EL (cell line): ENCODE measurements around the gene ZG16.
A peak's percentile ranks its signal among the peaks of the same experiment; 100 is the strongest.
"Not testable (repeated sequence)": the region's sequence is repeated elsewhere in the genome, so short reads cannot be mapped to it uniquely, and the experiment has no call there.

Source experiments
- DNase-seq: peaks from one replicate; pipeline ENCODE4 v3.0.0-alpha.2; 2016

ZG16 gene

GRCh38 chr16:29790183-29790948 is 12.3 kb downstream of the ZG16 start, which contains the start of gene KIF22:
TSS of gene KIF22 (plus strand) at chr16:29790751. CDS start at chr16:29790760, 9 bp downstream.
- DNase-seq: peak; percentile 98

GRCh38 chr16:29790949-29791844 is 13.1 kb downstream of the ZG16 start:
- DNase-seq: no peak

- no peak for DNase-seq
These were observed 14.1 kb downstream of the ZG16 start for GRCh38 chr16:29791845-29792807.

GRCh38 chr16:29793153-29793552 is 15.1 kb downstream of the ZG16 start:
- not testable (repeated sequence) for DNase-seq

- no peak for DNase-seq
These were observed 16.2 kb downstream of the ZG16 start for GRCh38 chr16:29794231-29794710.

- DNase-seq: no peak
These were observed 24.4 kb downstream of the ZG16 start for GRCh38 chr16:29802416-29802935.

- DNase-seq: no peak
These were observed 26.0 kb downstream of the ZG16 start for GRCh38 chr16:29804020-29804419.

- peak; percentile 60 for DNase-seq
These were observed 26.6 kb downstream of the ZG16 start for GRCh38 chr16:29804455-29805231.

- DNase-seq: peak; percentile 97
These were observed 27.4 kb downstream of the ZG16 start for GRCh38 chr16:29805232-29806098.

- no peak for DNase-seq
These were observed 28.1 kb downstream of the ZG16 start, which contains the start of gene MAZ for GRCh38 chr16:29806099-29806579. TSS of gene MAZ (plus strand) at chr16:29806529. CDS start at chr16:29806702, 173 bp downstream.

GRCh38 chr16:29806641-29807425 is 28.8 kb downstream of the ZG16 start:
- peak; percentile 57 for DNase-seq

GRCh38 chr16:29807426-29808218 is 29.6 kb downstream of the ZG16 start:
- peak; percentile 95 for DNase-seq

- DNase-seq: no peak
These were observed 30.3 kb downstream of the ZG16 start for GRCh38 chr16:29808219-29808900.

- DNase-seq: no peak
These were observed 31.1 kb downstream of the ZG16 start for GRCh38 chr16:29809031-29809747.

GRCh38 chr16:29809850-29810698 is 32.0 kb downstream of the ZG16 start:
- DNase-seq: no peak

GRCh38 chr16:29810699-29811169 is 32.7 kb downstream of the ZG16 start:
- DNase-seq: no peak
